Measurements from ENCODE around the gene TM4SF4. TPM values are rescaled to one million over a fixed set of nuclear protein-coding genes. Genes with fewer than 3 reads are reported as not detected.
"Not testable (repeated sequence)": the region's sequence is repeated elsewhere in the genome, so short reads cannot be mapped to it uniquely, and the experiment has no call there.

TM4SF4 gene
- total RNA-seq, 2 experiments from 2014 or later: not detected

DNA sequence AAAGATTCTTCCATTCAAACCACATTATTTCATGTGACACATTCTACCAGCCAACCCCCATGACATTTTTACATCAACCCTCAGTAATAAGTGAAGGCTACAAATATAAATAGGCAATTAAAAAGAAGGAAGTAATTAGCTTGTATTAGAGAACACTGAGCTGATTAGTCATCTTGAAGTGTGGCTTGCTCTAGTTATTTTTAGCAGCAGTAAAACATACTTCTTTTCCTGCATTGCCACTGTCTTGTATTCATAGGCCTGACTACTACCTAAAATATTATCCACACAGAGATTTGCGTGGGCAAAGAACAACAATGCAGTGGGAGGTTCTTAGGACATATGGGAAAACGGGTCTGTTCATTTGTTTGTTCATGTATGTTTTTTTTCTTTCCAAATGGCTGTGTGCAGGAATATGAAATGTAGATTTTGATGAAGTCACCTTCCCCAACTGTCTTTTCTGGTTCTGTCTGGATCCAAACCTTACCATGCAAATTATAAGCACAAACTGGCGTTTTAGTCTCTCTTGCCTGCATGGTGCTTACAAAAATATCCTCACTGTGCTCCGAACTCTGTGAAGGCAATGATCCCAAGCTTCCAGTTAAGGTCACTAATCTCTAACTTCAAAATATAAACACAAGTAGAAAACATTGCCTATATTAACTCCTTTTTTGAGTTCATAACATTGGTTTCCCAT is 31.5 kb upstream of the TM4SF4 start:
- Mint-ChIP-seq H3K9me3 (no peaks in the 10 kb centered on the region), H3K27me3 (peaks cover 8% of the 10 kb centered on the region), H3K27ac (no peak overlapping the region), H3K36me3 (no peaks in the 10 kb centered on the region), H3K4me1 (ENCODE audit: low read depth) (no peaks in the 10 kb centered on the region), H3K4me3 (no peak overlapping the region)
- CTCF ChIA-PET: no interaction called here
- POLR2A ChIA-PET: no interaction called here
- intact Hi-C loops (cut with micrococcal nuclease): no loop called here
- DNase-seq: no peak

DNA sequence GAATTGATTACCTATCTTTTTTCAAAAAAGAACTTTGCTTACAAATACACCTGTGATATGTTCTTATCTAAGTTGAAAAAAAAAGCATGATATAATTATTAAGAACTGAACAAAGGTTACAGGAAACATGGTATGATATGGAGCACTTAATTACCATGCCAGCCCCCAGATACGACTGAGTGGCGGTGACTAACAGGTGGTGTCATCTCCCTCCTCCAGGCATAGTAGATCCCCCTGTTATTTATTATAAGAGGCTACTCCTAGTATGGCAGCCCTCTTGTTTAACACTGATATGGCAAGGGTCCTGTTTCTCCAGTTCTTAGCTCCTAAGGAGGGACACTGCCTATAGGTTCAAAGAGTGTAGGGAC is 31.0 kb upstream of the TM4SF4 start:
- intact Hi-C loops (cut with micrococcal nuclease): no loop called here
- H3K4me1 Mint-ChIP-seq (ENCODE audit: low read depth): no peaks in the 10 kb centered on the region
- H3K27me3 Mint-ChIP-seq: peaks cover 8% of the 10 kb centered on the region
- no peak overlapping the region for H3K27ac Mint-ChIP-seq
- ChIA-PET CTCF (no interaction called here), POLR2A (no interaction called here)
- no peaks in the 10 kb centered on the region for H3K36me3 Mint-ChIP-seq
- DNase-seq: no peak
- H3K4me3 Mint-ChIP-seq: no peak overlapping the region
- no peaks in the 10 kb centered on the region for H3K9me3 Mint-ChIP-seq

- CTCF ChIA-PET; intact Hi-C loops (cut with micrococcal nuclease); DNase-seq; H3K27ac Mint-ChIP-seq; H3K9me3 Mint-ChIP-seq; H3K4me1 Mint-ChIP-seq (ENCODE audit: low read depth); H3K4me3 Mint-ChIP-seq; H3K27me3 Mint-ChIP-seq; H3K36me3 Mint-ChIP-seq; POLR2A ChIA-PET: not testable (repeated sequence)
These were observed 29.6 kb upstream of the TM4SF4 start for GRCh38 chr3:149444867-149445266.

DNA sequence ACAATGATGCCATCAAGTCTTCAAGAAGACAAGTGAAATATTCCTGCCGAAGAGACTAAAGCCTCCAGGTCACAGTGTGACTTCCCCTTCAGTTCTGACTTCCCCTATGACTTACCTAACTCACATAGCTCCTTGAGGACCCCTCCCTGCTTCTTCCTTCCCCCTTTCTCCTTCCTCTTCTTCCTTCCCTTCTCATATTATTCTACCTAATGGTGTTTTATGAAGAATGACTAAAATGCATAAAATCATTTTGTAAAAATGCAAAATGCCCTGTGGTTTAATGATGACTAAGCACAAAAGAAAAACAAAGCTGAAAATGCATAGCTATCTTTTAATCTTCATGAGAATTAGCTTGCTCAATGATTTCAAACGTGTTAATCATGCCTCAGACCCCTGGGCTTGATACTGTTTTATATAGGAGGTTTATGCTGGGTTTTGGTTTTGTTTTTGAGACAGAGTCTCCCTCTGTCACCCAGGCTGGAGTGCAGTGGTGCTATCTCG is 26.1 kb upstream of the TM4SF4 start:
- H3K27me3 Mint-ChIP-seq: peaks cover 5% of the 10 kb centered on the region
- ChIA-PET CTCF (no interaction called here), POLR2A (no interaction called here)
- no peak overlapping the region for H3K4me3 Mint-ChIP-seq
- no peaks in the 10 kb centered on the region for H3K4me1 Mint-ChIP-seq (ENCODE audit: low read depth)
- intact Hi-C loops (cut with micrococcal nuclease): no loop called here
- no peak overlapping the region for H3K27ac Mint-ChIP-seq
- H3K9me3 Mint-ChIP-seq: peaks cover 18% of the 10 kb centered on the region
- H3K36me3 Mint-ChIP-seq: no peaks in the 10 kb centered on the region
- no peak for DNase-seq

- Mint-ChIP-seq H3K36me3 (no peaks in the 10 kb centered on the region), H3K9me3 (peaks cover 18% of the 10 kb centered on the region), H3K4me1 (ENCODE audit: low read depth) (no peaks in the 10 kb centered on the region), H3K4me3 (no peak overlapping the region), H3K27ac (no peak overlapping the region), H3K27me3 (peaks cover 9% of the 10 kb centered on the region)
- CTCF ChIA-PET: no interaction called here
- intact Hi-C loops (cut with micrococcal nuclease): no loop called here
- POLR2A ChIA-PET: no interaction called here
- DNase-seq: no peak
These were observed 25.3 kb upstream of the TM4SF4 start for GRCh38 chr3:149449182-149449581.

GRCh38 chr3:149449799-149450198 is 24.7 kb upstream of the TM4SF4 start:
- peaks cover 18% of the 10 kb centered on the region for H3K9me3 Mint-ChIP-seq
- intact Hi-C loops (cut with micrococcal nuclease): no loop called here
- POLR2A ChIA-PET: no interaction called here

DNA sequence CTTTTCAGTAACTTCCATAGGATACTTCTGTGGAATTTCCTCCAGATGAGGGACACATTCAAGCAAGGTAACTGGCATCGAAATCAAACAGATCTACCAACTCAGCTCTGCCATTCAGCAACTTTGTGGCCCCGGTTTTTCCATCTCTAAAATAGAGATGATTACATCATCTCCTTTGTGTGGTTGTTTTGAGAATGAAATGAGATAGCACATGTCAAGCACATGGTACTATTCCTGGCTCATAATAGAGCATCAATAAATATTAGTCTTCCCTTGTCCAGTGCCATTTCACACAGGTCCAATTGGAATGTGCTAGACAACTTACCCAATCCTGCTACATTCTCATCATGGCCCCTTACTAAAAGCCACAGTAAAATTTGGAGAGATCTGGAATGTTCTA is 24.2 kb upstream of the TM4SF4 start:
- no peak overlapping the region for H3K27ac Mint-ChIP-seq
- CTCF ChIA-PET: no interaction called here
- intact Hi-C loops (cut with micrococcal nuclease): no loop called here

More at GRCh38 chr3:149449799-149450198, 24.7 kb upstream of the TM4SF4 start:
- Mint-ChIP-seq H3K36me3 (no peaks in the 10 kb centered on the region), H3K27me3 (peaks cover 9% of the 10 kb centered on the region), H3K4me3 (no peak overlapping the region), H3K4me1 (ENCODE audit: low read depth) (no peaks in the 10 kb centered on the region), H3K27ac (no peak overlapping the region)
- DNase-seq: no peak
- CTCF ChIA-PET: no interaction called here

DNA sequence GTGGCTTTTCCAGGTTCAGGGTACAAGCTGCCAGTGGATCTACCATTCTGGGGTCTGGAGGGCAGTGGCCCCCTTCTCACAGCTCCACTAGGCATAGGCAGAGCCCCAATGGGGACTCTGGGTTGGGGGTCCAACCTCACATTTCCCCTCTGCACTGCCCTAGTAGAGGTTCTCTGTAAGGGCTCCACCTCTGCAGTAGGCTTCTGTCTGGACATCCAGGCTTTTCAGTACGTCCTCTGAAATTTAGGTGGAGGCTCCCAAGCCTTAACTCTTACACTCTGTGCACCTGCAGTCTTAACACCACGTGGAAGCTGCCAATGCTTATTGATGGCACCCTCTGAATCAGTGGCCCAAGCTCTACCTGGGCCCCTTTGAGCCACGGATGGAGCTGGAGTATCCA is 22.5 kb upstream of the TM4SF4 start:
- intact Hi-C loops (cut with micrococcal nuclease): no loop called here
- Mint-ChIP-seq H3K9me3 (peaks cover 18% of the 10 kb centered on the region), H3K36me3 (no peaks in the 10 kb centered on the region), H3K27me3 (peaks cover 11% of the 10 kb centered on the region), H3K27ac (no peak overlapping the region), H3K4me3 (no peak overlapping the region), H3K4me1 (ENCODE audit: low read depth) (no peaks in the 10 kb centered on the region)
- ChIA-PET CTCF (no interaction called here), POLR2A (no interaction called here)
- no peak for DNase-seq

More for the DNA sequence above, 24.2 kb upstream of the TM4SF4 start:
- Mint-ChIP-seq H3K9me3 (peaks cover 18% of the 10 kb centered on the region), H3K4me3 (no peak overlapping the region), H3K36me3 (no peaks in the 10 kb centered on the region), H3K4me1 (ENCODE audit: low read depth) (no peaks in the 10 kb centered on the region), H3K27me3 (peaks cover 11% of the 10 kb centered on the region)
- no peak for DNase-seq
- POLR2A ChIA-PET: no interaction called here

- DNase-seq: no peak
- ChIA-PET CTCF (no interaction called here), POLR2A (no interaction called here)
- H3K36me3 Mint-ChIP-seq: no peaks in the 10 kb centered on the region
- no peak overlapping the region for H3K4me3 Mint-ChIP-seq
- no peaks in the 10 kb centered on the region for H3K4me1 Mint-ChIP-seq (ENCODE audit: low read depth)
- H3K27me3 Mint-ChIP-seq: peaks cover 11% of the 10 kb centered on the region
- intact Hi-C loops (cut with micrococcal nuclease): no loop called here
- peaks cover 18% of the 10 kb centered on the region for H3K9me3 Mint-ChIP-seq
- H3K27ac Mint-ChIP-seq: no peak overlapping the region
These were observed 21.2 kb upstream of the TM4SF4 start for GRCh38 chr3:149453140-149453805.

- DNase-seq: no peak
- H3K27me3 Mint-ChIP-seq: peaks cover 11% of the 10 kb centered on the region
- ChIA-PET CTCF (no interaction called here), POLR2A (no interaction called here)
- no peaks in the 10 kb centered on the region for H3K4me1 Mint-ChIP-seq (ENCODE audit: low read depth)
- H3K9me3 Mint-ChIP-seq: peaks cover 18% of the 10 kb centered on the region
- H3K36me3 Mint-ChIP-seq: no peaks in the 10 kb centered on the region
- intact Hi-C loops (cut with micrococcal nuclease): no loop called here
- H3K27ac Mint-ChIP-seq: no peak overlapping the region
- H3K4me3 Mint-ChIP-seq: no peak overlapping the region
These were observed 19.8 kb upstream of the TM4SF4 start for GRCh38 chr3:149454746-149455145.

DNA sequence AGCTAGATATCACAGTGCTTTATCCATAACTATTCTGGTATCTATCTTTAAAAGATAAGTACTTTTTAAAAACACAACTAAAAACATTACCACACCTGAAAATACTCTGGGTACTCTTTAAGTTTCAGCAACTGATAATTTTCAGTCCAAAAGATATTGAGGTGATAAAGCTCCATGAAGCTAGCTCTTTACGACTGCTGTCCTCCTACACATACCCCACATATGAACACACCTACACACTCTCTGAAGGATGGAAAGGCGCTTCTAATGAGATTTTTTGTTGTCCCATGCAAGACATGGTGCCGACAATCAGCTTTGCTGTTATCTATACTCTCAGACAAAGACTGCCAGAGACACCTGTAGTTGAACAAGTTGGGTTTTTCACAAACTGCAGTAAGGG is 19.1 kb upstream of the TM4SF4 start:
- Mint-ChIP-seq H3K9me3 (peaks cover 18% of the 10 kb centered on the region), H3K27me3 (peaks cover 11% of the 10 kb centered on the region), H3K36me3 (no peaks in the 10 kb centered on the region), H3K4me3 (no peak overlapping the region), H3K4me1 (ENCODE audit: low read depth) (no peaks in the 10 kb centered on the region), H3K27ac (no peak overlapping the region)
- CTCF ChIA-PET: interaction anchor here (0.9 kb wide), 1 partner anchor 113 kb away, joined by 3 read pairs; no protein-coding TSS in a partner anchor
- DNase-seq: no peak
- POLR2A ChIA-PET: no interaction called here
- intact Hi-C loops (cut with micrococcal nuclease): no loop called here

GRCh38 chr3:149455989-149456388 is 18.5 kb upstream of the TM4SF4 start:
- peaks cover 11% of the 10 kb centered on the region for H3K27me3 Mint-ChIP-seq
- no peaks in the 10 kb centered on the region for H3K4me1 Mint-ChIP-seq (ENCODE audit: low read depth)
- no peaks in the 10 kb centered on the region for H3K36me3 Mint-ChIP-seq
- CTCF ChIA-PET: interaction anchor here (0.9 kb wide), 1 partner anchor 113 kb away, joined by 3 read pairs; no protein-coding TSS in a partner anchor
- POLR2A ChIA-PET: no interaction called here
- H3K9me3 Mint-ChIP-seq: peaks cover 15% of the 10 kb centered on the region
- H3K4me3 Mint-ChIP-seq: no peak overlapping the region
- intact Hi-C loops (cut with micrococcal nuclease): no loop called here
- DNase-seq: no peak
- no peak overlapping the region for H3K27ac Mint-ChIP-seq

DNA sequence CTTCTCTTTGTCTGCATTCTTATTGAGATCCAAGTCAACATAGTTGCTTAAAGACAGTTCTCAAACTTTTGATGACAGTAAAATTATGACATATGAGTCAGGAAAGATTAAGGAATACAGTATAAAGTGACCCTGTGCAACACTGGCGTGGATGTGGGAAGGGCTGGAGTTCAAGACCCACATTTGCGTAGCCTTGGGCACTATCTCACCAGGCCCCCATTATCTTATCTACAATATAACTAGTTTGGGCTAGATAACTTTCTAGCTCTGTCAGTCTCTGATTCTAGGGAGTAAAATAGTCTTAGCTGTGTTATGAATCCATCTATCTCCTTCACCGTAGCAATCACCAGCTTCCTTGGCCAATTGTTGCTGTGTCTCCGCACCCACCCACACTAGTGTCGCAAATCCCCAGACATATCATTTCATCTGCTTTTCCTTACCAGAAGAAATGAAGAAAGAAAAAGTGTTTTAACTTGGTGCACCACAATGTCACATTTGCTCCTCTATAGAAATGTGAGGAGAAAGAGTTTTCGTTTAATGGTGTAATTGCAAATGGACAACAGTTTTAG is 14.9 kb upstream of the TM4SF4 start:
- CTCF ChIA-PET: no interaction called here
- H3K4me1 Mint-ChIP-seq (ENCODE audit: low read depth): no peaks in the 10 kb centered on the region

More for the DNA sequence above, 14.9 kb upstream of the TM4SF4 start:
- Mint-ChIP-seq H3K27ac (no peak overlapping the region), H3K9me3 (no peaks in the 10 kb centered on the region), H3K27me3 (peaks cover 13% of the 10 kb centered on the region), H3K36me3 (no peaks in the 10 kb centered on the region), H3K4me3 (no peak overlapping the region)
- POLR2A ChIA-PET: no interaction called here
- intact Hi-C loops (cut with micrococcal nuclease): no loop called here
- no peak for DNase-seq
